Hematopoietic multipotent progenitor cell treated with erythropoietin and hydrocortisone succinate and interleukin-3 and kit ligand, for 8 days (in vitro differentiated cells): ENCODE data around the gene TIMM10B.

ENCODE experiments used
- DNase-seq: peaks from one replicate; pipeline ENCODE4 v3.0.0-alpha.2; 2015

TIMM10B gene

GRCh38 chr11:6473451-6474412 is 7.6 kb upstream of the TIMM10B start, which contains the start of gene TRIM3:
Gene TRIM3, minus strand, starts transcription at chr11:6473941. Its CDS starts 8,246 bp downstream, at chr11:6465695.
- DNase-seq = peak; percentile 60

GRCh38 chr11:6474413-6474792 is 6.9 kb upstream of the TIMM10B start:
- DNase-seq = no peak

GRCh38 chr11:6474806-6475500 is 6.3 kb upstream of the TIMM10B start:
- no peak for DNase-seq

GRCh38 chr11:6475936-6476335 is 5.4 kb upstream of the TIMM10B start:
- DNase-seq = no peak

GRCh38 chr11:6476571-6476970 is 4.7 kb upstream of the TIMM10B start:
- DNase-seq = no peak

- DNase-seq = no peak
Observed at GRCh38 chr11:6480299-6480914, 894 bp upstream of the TIMM10B start.

GRCh38 chr11:6481924-6482275 is 599 bp downstream of the TIMM10B start:
- no peak for DNase-seq

- no peak for DNase-seq
Observed at GRCh38 chr11:6482441-6482840, 1.1 kb downstream of the TIMM10B start.

GRCh38 chr11:6483015-6483414 is 1.7 kb downstream of the TIMM10B start:
- DNase-seq = no peak

GRCh38 chr11:6485661-6486060 is 4.4 kb downstream of the TIMM10B start:
- no peak for DNase-seq

GRCh38 chr11:6486256-6486655 is 5.0 kb downstream of the TIMM10B start:
- DNase-seq = no peak

- DNase-seq = no peak
Observed at GRCh38 chr11:6486938-6487337, 5.6 kb downstream of the TIMM10B start.

- DNase-seq = no peak
Observed at GRCh38 chr11:6488342-6488741, 7.0 kb downstream of the TIMM10B start.

- no peak for DNase-seq
Observed at GRCh38 chr11:6488821-6489220, 7.5 kb downstream of the TIMM10B start.

GRCh38 chr11:6489306-6489705 is 8.0 kb downstream of the TIMM10B start:
- DNase-seq = no peak

GRCh38 chr11:6497069-6497839 is 16.0 kb downstream of the TIMM10B start, which contains the start of gene DNHD1:
Gene DNHD1, plus strand, starts transcription at chr11:6497280. Its CDS starts 936 bp downstream, at chr11:6498216.
- no peak for DNase-seq

- no peak for DNase-seq
Observed at GRCh38 chr11:6498121-6498520, 16.8 kb downstream of the TIMM10B start.

GRCh38 chr11:6498544-6498943 is 17.2 kb downstream of the TIMM10B start:
- DNase-seq = no peak

- no peak for DNase-seq
Observed at GRCh38 chr11:6502382-6502781, 21.1 kb downstream of the TIMM10B start.

- DNase-seq = no peak
Observed at GRCh38 chr11:6504166-6504565, 22.9 kb downstream of the TIMM10B start.

GRCh38 chr11:6505577-6506240 is 24.4 kb downstream of the TIMM10B start:
- DNase-seq = peak; percentile 71

- DNase-seq = no peak
Observed at GRCh38 chr11:6516865-6517264, 35.6 kb downstream of the TIMM10B start.
